CD1c-positive myeloid dendritic cell (primary cell): ENCODE results near the gene ARID4B.
"Not testable (repeated sequence)": the region's sequence is repeated elsewhere in the genome, so short reads cannot be mapped to it uniquely, and the experiment has no call there.

ENCODE experiments used
- DNase-seq: peaks from one replicate; pipeline ENCODE4 v3.0.0-alpha.2; 2016; ENCODE audit errors: extremely low spot score

Gene ARID4B

DNA sequence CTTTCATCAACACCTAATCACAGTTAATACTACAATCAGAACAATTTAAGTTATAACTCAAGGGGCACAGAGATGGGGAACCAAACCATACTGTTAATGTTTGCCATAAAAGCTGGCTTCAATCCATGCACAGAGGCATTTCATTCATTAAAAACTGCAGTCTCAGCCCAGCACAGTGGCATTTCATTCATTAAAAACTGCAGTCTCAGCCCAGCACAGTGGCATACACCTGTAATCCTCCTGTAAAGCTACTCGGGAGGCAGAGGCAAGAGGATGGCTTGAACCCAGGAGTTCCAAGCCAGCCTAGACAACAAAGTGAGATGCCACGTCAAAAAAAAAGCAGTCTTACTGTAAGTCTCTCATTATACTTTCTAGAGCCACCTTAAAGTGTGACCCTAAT lies 29.2 kb downstream of the ARID4B start:
- no peak for DNase-seq

DNA sequence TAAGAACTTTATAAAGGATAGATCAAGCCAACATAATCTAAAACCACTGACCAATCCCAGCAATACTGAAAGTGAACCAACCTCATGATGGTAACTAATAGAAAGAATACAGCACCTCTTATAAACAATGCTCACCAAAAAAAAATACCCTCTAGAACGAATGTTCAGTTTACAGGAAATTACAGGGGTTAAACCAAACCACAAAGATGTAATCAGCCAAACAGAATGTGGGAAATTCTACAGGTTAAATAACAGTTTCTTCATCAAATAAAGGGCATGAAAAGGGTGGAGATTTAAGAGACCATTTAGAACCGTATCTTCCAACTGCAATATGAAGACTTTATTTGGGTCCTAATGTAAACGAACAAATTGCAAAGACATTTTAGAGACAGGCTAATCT lies 30.4 kb downstream of the ARID4B start:
- DNase-seq = peak; percentile 21

DNA sequence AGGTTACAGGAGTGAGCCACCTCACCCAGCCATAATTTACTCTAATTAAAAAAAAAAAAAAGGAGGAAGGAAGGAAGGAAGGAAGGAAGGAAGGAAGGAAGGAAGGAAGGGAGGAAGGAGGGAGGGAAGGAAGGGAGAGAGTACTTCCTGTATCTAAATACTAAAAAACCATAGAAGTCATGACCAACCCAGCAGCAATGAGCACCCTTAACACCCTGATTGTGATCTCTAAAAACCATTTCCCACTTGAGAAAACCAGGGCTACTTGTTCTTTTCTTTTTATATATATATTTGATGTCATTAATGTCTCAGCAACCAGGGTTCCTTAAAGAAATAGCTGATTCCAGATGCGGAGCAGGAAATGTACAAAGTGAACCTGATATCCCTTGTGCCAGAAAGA lies 31.2 kb downstream of the ARID4B start:
- DNase-seq = no peak

DNA sequence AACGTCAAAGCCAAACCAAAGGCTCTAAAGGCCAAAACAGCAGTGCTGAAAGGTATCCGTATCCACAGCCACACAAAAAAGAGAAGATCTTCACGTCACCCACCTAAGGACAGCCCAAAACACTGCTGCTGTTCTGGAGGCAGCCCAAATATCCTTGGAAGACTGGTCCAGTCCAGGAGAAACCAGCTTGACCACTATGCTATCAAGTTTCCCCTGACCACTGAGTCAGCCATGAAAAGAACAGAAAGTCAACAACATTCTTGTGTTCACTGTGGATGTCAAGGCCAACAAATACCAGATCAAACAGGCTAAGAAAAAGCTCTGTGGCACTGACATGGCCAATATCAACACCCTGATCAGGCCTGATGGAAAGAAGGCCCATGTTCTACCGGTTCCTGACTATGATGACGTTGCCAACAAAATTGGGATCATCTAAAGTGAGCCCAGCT lies 32.1 kb downstream of the ARID4B start:
- DNase-seq = no peak

DNA sequence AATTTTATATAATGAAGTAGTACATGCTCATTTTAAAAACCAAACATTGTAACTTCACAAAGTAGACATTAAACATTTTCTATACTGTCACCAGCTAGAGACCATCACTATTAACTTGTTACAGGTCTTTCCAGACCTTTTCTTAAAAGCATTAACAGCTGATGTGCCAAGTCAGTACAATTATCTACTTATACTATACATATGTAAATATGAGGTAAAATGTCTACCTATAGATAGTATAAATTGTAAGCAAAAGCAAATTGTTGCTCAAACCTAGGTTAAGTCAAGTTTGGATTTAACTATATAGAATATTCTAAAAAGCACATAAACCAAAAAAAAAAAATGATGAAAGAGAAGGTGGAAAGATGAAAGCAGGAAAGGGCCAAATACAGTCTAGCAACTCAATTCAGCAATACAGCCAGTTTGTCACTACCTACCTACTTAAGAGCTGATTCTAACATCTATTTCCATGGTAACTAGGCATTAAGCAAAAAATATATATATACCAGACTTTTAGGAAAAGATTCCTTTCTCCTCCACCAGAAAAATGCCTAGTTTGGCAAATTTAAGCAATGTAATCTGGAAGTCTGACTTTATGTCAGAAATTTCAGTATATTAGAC lies 34.5 kb downstream of the ARID4B start:
- DNase-seq = no peak

DNA sequence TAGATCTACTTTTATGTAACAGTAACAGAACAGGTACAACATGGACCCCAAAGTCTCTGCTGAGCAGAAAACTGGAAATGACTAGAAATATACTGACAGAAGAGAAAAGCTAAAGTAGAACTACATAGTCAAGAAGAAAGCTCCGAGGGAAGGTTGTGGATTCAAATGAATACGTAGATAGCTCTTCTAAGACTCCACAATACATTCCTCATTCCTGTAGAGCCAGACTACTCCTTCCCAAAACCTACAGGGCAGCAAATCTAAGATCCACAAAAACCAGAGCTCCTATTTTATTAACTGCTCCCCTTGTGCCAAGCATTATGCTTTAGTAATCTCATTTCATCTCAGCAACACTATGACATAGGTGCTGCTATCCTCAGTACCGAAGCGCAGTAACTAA lies 35.2 kb downstream of the ARID4B start:
- no peak for DNase-seq

DNA sequence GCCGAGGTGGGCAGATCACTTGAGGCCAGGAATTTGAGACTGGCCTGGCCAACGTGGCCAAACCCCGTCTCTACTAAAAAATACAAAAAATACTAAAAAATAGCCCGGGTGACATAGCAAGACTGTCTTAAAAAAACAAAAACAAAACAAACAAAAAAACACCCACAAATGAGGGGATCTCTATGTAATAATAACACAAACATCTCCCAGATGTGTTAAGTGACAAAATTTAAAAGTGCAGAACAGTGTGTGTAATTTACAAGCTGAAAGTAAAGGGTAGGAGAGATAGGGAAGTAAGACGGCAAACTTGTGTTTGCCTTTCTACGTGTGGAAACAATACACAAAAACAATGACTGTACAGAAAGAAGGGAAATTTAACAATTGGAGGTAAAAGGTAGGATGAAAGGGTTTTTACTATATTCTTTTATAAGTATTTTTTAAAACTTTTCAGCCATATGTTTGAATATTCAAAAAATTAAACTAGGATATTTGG lies 36.3 kb downstream of the ARID4B start:
- peak; percentile 13 for DNase-seq

DNA sequence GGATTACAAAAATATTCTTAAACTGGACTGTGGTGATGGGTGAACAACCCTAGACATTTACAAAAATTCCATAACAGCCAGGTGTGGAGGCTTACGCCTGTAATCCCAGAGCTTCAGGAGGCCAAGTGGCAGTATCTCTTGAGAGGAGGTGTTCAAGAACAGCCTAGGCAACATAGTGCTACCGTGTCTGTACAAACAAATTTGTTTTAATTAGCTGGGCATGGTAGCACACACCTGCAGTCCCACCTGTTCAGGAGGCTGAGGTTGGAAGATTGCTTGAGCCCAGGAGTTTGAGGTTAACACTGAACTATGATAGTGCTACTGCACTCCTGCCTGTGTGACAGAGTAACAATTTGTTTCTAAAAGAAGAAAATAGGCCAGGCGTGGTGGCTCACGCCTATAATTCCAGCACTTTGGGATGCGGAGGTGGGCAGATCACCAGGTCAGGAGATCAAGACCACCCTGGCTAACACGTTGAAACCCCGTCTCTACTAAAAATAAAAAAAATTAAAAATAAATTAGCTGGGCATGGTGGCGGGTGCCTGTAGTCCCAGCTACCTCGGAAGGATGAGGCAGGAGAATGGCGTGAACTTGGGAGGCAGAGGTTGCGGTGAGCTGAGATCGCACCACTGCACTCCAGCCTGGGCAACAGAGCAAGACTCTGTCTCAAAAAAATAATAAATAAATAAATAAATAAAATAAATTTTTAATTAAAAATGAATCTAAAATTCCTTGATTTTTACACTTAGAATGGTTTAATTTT lies 37.1 kb downstream of the ARID4B start:
- DNase-seq = no peak

DNA sequence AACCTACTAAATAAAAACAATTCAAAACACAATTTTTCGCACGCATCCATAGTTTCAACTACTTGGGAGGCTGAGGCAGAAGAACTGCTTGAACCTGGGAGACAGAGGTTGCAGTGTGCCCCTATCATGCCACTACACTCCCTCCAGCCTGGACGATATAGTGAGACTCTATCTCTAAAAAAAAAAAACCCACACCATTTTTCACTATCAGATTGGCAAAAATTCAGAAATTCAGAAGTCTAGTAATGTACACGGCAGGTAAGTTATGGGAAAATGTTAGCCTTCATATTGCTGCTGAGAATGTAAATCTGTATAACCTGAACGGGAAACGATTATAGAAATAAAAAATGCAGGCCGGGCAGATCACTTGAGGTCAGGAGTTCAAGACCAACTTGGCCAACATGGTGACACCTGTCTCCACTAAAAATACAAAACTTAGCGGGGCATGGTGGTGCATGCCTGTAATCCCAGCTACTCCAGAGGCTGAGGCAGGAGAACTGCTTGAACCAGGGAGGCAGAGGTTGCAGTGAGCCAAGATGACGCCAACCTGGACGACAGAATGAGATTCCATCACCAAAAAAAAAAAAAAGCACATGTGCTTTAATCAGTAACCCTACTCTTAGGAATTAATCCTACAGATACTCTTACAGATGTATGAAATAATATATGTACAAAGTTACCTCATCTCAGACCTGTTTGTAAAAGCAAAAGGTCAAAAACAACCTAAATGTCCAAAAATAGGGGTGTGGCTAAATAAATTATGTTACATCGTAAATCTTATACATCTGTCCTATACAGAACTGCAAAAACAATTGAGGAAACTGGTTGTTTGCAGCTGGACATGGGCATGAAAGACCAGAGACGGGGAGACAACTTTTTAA lies 37.9 kb downstream of the ARID4B start:
- DNase-seq = no peak

DNA sequence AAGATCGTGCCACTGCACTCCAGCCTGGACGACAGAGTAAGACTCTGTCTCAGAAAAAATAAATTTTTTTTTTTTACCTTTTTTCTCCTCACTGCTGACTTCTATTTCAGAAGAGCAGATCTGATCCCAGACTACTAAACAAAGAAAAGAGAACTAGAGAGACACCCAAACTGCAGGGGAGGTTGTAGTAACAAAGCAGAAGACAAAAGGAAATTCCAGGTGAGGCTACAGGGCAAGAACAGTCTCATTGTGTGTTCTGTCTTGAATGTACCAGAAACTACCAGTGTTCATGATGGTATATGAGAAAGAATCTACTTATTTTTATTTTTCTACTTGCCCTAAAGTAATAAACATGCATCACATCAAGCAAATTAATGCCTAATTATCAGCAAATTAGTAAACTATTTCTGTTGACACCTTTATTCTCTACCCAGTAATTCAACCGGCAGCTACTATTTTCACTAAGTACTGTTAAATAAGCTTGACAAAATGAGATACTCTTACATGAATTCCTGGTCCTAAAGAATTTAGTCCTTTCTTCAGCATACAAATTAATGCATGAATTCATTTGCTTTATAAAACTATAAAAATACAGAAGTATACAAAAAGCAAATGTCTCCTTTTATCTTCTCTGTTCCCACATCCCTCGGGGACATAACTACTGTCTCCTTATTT lies 40.6 kb downstream of the ARID4B start:
- no peak for DNase-seq

DNA sequence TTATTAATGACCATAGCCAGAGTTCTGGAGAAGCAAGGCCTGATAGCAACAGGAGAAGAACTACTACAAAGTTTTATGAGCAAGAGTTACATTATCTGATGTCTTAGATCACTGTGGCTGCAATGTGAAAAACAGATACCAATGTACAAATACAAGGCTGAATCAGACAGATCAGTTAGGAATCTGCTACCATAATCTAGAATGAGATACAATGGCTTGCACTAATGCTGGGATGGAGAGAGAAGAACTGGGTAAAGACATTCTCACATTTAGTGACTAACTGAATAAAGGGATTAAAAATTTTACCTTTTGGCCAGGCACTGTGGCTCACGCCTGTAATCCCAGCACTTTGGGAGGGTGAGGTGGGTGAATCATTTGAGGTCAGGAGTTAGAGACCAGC lies 41.3 kb downstream of the ARID4B start:
- DNase-seq = no peak

DNA sequence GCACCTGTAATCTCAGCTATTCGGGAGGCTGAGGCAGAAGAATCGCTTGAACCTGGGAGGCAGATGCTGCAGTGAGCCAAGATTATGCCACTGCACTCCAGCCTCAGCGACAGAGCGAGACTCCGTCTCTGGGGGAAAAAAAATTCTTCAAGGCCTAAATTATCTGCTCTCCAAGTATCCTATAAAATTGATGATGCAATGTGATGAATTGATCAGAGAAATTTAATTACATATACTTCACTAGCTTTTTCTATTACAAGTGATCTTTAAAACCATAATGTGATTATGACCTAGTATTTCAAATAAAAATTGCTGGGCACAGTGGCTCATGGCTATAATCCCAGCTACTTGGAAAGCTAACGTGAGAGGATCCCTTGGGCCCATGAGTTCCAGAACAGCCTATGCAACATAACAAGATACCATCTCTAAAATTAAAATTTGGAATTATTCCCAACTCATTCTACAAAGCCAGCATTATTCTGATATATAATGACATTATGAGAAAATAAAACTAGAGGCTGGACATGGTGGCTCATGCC lies 43.7 kb downstream of the ARID4B start:
- no peak for DNase-seq

DNA sequence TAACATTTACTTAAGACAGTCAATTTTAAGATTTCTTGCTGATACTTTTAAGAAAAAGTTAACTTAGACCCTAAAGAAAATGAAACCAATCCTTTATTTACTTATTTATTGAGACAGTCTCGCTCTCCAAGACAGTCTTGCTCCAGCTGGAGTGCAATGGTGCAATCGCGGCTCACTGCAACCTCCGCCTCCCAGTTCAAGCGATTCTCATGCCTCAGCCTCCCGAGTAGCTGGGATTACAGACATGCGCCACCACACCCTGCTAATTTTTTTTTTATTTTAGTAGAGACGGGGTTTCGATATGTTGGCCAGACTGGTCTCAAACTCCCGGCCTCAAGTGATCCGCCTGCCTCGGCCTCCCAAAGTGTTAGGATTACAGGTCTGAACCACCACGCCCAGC lies 44.3 kb downstream of the ARID4B start:
- DNase-seq = not testable (repeated sequence)

DNA sequence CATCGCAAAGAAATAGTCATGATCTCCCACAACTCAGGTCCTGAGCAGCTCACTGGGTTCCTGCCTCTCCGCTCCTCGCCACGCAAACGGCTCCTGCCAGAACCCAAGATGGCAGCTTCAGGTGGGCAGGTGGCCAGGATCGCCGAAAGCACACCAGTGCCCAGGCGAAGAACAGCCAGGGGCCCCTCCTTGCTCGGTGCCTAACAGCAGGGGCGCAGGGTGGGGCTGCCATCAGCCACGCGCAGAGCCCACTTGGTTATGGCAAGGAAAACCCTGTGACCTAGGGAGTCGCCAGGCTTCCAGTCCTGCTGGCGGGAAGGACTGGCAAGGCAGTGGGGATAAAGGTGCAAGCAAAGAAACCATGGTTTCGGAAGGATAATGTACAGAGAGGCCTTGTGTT lies 47.5 kb downstream of the ARID4B start:
- no peak for DNase-seq

DNA sequence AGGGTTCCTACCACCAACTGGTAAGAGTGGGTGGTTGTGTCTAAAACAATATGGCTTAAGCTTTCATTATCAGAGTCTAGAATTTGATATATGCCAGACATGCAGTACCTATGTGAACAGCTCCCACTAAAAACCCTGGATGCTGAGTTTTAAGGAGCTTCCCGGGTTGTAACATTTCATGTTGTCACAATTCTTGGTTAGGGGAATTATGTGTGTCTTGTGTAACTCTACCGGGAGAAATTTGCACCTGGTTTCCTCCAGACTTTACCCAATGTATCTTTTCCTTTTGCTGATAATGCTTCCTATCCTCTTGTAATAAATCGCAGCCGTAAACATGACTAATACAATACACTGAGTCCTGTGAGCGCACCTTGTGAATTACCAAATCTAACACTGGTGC lies 48.3 kb downstream of the ARID4B start:
- DNase-seq = no peak

DNA sequence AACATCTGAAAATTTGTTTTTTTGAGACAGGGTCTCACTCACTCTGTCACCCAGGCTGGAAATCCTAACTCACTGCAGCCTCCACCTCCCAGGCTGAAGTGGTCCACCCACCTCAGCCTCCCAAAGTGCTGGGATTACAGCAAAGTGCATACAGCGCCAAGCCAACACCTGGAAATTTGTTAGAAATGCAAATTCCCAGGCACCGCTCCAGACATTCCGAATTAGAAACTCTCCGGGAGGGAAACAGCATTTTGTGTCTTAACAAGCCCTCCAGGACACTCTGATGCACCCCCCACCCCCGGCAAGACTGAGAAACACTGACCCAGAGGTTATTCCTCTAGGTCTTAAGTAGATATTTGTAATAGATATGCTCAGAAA lies 49.1 kb downstream of the ARID4B start:
- no peak for DNase-seq

DNA sequence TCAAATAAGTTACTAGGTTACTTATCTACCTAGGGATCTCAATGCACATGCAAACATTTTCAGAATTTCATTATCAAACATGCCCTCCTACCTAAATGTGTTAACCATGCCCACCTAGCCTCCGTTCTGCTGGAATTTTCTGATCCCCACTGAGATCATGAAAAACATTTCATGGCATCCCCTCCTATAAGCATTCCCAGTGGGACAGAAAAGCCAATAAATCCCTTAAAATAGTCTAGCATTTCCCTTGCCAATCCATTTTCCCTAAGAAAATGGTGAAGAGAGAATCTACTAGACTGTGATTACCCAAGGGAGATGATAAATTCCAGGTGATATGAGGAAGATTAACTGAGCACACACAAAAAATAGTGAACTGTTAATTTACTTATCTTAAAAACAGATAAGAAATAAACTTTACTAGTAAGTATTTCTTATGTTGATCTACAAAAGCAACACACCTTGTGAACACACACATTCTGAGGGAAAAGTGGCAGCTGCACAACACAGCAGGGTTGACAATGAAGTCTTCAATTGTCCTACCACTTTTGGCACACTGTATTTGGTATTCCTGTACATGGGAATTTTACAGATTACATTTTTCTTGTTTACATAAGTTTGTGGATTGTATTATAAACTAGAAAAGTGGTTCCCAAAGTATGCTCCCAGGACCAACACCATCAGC lies 49.6 kb downstream of the ARID4B start:
- DNase-seq = no peak

DNA sequence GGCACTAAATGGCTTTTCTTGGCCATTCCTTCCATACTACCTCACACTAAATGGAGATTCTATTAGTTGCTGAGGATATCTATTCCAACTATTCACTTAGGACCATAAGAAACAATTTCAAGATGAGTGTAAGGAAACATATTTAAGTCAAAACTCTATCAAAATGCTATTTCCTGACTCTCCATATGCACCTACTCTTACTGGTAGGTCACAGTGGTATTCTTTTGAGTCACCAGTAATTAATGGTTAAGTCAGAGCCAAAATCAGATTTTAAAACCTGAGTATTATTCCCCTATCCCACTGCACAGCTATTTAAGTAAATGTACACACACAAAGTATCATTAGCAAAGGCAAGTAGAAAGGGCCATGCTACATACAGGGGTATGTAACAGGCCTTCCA lies 50.3 kb downstream of the ARID4B start:
- DNase-seq = no peak

DNA sequence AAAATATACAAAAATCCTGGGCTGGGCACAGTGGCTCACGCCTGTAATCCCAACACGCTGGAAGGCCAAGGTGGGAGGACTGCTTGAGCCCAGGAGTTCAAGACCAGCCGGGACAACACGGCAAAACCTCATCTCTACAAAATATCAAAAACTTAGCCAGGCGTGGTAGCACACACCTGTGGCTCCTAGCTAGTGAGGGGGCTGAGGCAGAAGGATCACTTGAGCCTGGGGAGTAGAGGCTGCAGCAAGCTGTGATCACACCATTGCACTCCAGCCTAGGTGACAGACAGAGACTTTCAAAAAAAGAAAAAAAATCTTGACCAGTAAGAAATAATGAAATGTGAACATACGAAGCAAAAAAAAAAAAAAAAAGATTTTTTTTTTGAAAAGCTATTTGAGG lies 52.1 kb downstream of the ARID4B start:
- DNase-seq = no peak

DNA sequence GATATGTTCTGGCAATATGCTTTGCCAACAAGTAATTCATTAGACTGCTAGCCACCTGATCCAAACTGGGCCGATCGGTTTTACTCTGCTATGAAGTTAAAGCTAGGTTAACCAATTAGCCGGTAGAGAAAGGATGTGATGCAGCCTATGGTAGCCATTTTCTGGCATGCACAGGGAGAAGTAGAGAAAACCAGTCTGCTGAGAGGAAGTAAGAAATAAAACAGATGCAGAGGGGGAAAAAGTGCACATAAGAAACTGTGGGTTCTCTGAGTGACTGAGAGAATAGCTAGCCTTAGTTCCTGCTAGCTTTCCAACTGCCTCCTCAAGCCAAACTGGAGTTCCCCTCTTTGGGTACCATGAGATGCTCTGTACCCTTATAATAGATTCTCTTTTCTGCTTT lies 52.8 kb downstream of the ARID4B start:
- DNase-seq = peak; percentile 15

DNA sequence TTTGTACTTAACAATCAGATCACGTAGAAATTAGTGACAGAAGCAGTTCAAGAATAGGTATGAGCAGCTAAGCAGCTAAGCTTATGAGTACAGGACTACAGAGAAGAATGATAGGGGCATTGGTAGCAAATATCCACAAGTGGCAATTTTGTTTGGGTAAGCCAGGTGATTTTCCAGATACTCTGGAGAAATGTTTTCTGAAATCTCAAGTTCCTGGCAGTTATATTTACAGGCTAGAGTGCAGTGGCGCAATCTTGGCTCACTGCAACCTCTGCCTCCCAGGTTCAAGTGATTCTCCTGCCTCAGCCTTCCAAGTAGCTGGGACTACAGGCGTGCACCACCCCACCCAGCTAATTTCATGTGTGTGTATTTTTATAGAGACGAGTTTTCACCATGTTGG lies 55.1 kb downstream of the ARID4B start:
- no peak for DNase-seq
